Activated effector memory CD4-positive, alpha-beta T cell treated with Interleukin-2 at 50 U/mL for 16 hours (primary cell): ENCODE results near the gene CENPA.
"Not testable (repeated sequence)": the region's sequence is repeated elsewhere in the genome, so short reads cannot be mapped to it uniquely, and the experiment has no call there.

Source experiments
- DNase-seq: peaks from one replicate; pipeline ENCODE4 v3.0.0-alpha.2; 2020

CENPA gene

GRCh38 chr2:26795135-26795534 lies 9.3 kb downstream of the CENPA start:
- DNase-seq = not testable (repeated sequence)

- DNase-seq = no peak
Observed at GRCh38 chr2:26801328-26801727, 15.5 kb downstream of the CENPA start.

GRCh38 chr2:26801796-26802195 lies 15.9 kb downstream of the CENPA start:
- no peak for DNase-seq

GRCh38 chr2:26805241-26805676 lies 19.4 kb downstream of the CENPA start:
- no peak for DNase-seq

- no peak for DNase-seq
Observed at GRCh38 chr2:26807788-26808460, 22.1 kb downstream of the CENPA start.

- DNase-seq = no peak
Observed at GRCh38 chr2:26809211-26809610, 23.4 kb downstream of the CENPA start.

GRCh38 chr2:26809876-26810577 lies 24.2 kb downstream of the CENPA start:
- no peak for DNase-seq

GRCh38 chr2:26811261-26811660 lies 25.4 kb downstream of the CENPA start:
- no peak for DNase-seq

- DNase-seq = no peak
Observed at GRCh38 chr2:26811791-26812694, 26.2 kb downstream of the CENPA start.

GRCh38 chr2:26812731-26813130 lies 26.9 kb downstream of the CENPA start:
- no peak for DNase-seq

- not testable (repeated sequence) for DNase-seq
Observed at GRCh38 chr2:26814072-26814765, 28.4 kb downstream of the CENPA start.

- DNase-seq = no peak
Observed at GRCh38 chr2:26816893-26817292, 31.0 kb downstream of the CENPA start.

GRCh38 chr2:26818255-26818654 lies 32.4 kb downstream of the CENPA start:
- DNase-seq = no peak

- no peak for DNase-seq
Observed at GRCh38 chr2:26818972-26819371, 33.1 kb downstream of the CENPA start.

- DNase-seq = no peak
Observed at GRCh38 chr2:26820932-26821331, 35.1 kb downstream of the CENPA start.

- DNase-seq = no peak
Observed at GRCh38 chr2:26822877-26823276, 37.0 kb downstream of the CENPA start.

- DNase-seq = no peak
Observed at GRCh38 chr2:26838121-26838906, 52.5 kb downstream of the CENPA start.

GRCh38 chr2:26840937-26841610 lies 55.2 kb downstream of the CENPA start:
- no peak for DNase-seq

- no peak for DNase-seq
Observed at GRCh38 chr2:26843041-26843440, 57.2 kb downstream of the CENPA start.
